GDM1 (cell line): Measurements from ENCODE around the gene MPO.

Experiments
- DNase-seq: peaks from one replicate; lab custom pipeline; 2025; lab: John Stamatoyannopoulos, UW

Gene MPO

GRCh38 chr17:58320163-58320558, 39.4 kb upstream of the MPO start:
- DNase-seq, result no peak

GRCh38 chr17:58319173-58320162, 38.7 kb upstream of the MPO start:
- no peak for DNase-seq

GRCh38 chr17:58318627-58319172, 38.0 kb upstream of the MPO start:
- DNase-seq, result no peak

- DNase-seq, result no peak
Observed at GRCh38 chr17:58318065-58318481, 37.3 kb upstream of the MPO start.

- peak; percentile 67 for DNase-seq
Observed at GRCh38 chr17:58317421-58318064, 36.8 kb upstream of the MPO start.

- DNase-seq, result no peak
Observed at GRCh38 chr17:58316260-58316960, 35.7 kb upstream of the MPO start.

- no peak for DNase-seq
Observed at GRCh38 chr17:58315750-58316149, 35.0 kb upstream of the MPO start.

- no peak for DNase-seq
Observed at GRCh38 chr17:58315281-58315711, 34.6 kb upstream of the MPO start.

GRCh38 chr17:58314706-58315015, 33.9 kb upstream of the MPO start:
- no peak for DNase-seq

GRCh38 chr17:58313815-58314705, 33.3 kb upstream of the MPO start:
- DNase-seq, result no peak

- DNase-seq, result no peak
Observed at GRCh38 chr17:58312829-58313228, 32.1 kb upstream of the MPO start.

- no peak for DNase-seq
Observed at GRCh38 chr17:58312021-58312630, 31.4 kb upstream of the MPO start.

- DNase-seq, result no peak
Observed at GRCh38 chr17:58311429-58311894, 30.7 kb upstream of the MPO start.

GRCh38 chr17:58310511-58311428, 30.0 kb upstream of the MPO start:
- DNase-seq, result no peak

GRCh38 chr17:58309918-58310259, 29.2 kb upstream of the MPO start:
- DNase-seq, result no peak

GRCh38 chr17:58308985-58309917, 28.5 kb upstream of the MPO start:
- DNase-seq, result no peak

- no peak for DNase-seq
Observed at GRCh38 chr17:58308173-58308984, 27.6 kb upstream of the MPO start.
